GM12864 (cell line): ENCODE data around the gene ATP8A2.

Source experiments
- DNase-seq: peaks from one replicate; pipeline ENCODE4 v3.0.0-alpha.2; 2011; ENCODE audit warnings: low read depth
- H3K4me3 ChIP-seq: 2 replicates; pipeline ENCODE4 v1.5.1; 2011; ENCODE audit warnings: mild to moderate bottlenecking, low read depth, low read length, control low read depth
- TF ChIP-seq, protein P1 (sequence below): IDR thresholded peaks from 2 replicates; pipeline ENCODE4 v1.5.1; 2011; ENCODE audit warnings: low read depth, mild to moderate bottlenecking, moderate library complexity, low read length, control low read depth, inconsistent platforms; ENCODE audit errors: missing control alignments

The ATP8A2 gene

GRCh38 chr13:25977671-25978070 lies 605.9 kb downstream of the ATP8A2 start:
- no peak overlapping the region for H3K4me3 ChIP-seq
- no peak for DNase-seq
- TF ChIP-seq, protein P1, sequence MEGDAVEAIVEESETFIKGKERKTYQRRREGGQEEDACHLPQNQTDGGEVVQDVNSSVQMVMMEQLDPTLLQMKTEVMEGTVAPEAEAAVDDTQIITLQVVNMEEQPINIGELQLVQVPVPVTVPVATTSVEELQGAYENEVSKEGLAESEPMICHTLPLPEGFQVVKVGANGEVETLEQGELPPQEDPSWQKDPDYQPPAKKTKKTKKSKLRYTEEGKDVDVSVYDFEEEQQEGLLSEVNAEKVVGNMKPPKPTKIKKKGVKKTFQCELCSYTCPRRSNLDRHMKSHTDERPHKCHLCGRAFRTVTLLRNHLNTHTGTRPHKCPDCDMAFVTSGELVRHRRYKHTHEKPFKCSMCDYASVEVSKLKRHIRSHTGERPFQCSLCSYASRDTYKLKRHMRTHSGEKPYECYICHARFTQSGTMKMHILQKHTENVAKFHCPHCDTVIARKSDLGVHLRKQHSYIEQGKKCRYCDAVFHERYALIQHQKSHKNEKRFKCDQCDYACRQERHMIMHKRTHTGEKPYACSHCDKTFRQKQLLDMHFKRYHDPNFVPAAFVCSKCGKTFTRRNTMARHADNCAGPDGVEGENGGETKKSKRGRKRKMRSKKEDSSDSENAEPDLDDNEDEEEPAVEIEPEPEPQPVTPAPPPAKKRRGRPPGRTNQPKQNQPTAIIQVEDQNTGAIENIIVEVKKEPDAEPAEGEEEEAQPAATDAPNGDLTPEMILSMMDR: no peak

GRCh38 chr13:25978961-25979360 lies 607.2 kb downstream of the ATP8A2 start:
- no peak for DNase-seq
- no peak overlapping the region for H3K4me3 ChIP-seq
- TF ChIP-seq, protein P1: no peak

DNA sequence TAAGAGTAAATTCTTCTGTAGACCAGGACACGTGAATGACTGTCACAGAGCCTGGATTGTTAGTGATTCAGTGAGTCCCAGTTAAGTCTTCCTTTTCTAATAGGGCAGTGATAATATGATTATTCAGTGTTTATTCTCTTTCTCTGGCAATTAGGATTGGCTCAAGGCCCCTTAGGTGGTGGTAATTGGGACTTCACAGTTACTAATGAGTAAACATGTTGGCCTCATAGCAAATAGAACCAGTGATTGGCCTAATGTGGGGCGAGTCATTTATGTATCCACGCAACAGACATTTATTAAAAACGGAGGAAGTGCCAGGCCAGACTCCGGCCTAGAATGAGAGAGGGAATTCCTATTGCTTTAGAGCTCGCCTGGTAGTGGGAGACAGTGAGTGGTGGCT lies 607.6 kb downstream of the ATP8A2 start:
- H3K4me3 ChIP-seq: no peak overlapping the region
- DNase-seq: no peak
- TF ChIP-seq, protein P1: no peak

DNA sequence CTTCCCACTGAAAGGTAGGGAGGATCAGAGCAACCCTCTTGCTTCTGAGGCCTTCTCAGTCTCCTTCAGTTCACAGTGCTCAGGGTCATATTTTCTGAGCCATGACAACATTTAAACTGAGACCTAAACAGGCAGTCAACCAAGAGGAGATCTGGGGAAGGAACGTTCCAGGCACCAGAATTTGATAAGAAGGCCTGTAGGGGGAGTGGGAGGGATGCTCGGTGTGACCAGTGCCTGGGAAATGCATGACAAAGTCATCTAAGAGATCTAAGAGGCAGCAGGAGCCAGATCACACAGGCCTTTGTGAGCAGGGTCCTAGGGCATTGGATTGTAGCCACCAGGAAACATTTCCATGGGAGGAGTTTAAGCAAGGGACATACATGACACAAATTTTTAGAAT lies 608.5 kb downstream of the ATP8A2 start:
- TF ChIP-seq, protein P1: peak; percentile 26
- no peak for DNase-seq
- H3K4me3 ChIP-seq: no peak overlapping the region

DNA sequence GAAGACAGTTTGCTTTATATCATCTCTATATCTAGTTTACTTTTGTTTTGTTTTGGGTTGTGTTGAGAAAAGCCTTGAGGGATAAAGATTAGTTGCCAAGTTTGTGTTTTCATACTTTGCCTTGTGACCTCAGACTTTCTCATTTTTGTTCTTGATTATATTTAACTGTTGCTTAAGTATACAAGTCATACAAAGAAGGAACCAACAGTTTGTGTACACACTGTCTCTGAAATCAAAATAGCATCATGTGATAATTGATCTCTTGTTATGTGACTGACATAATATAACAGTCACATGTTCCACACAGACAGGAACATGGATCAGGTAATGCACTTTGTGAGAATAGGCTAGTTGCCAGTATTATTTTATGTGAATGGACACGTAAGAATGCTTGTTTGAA lies 609.3 kb downstream of the ATP8A2 start:
- no peak overlapping the region for H3K4me3 ChIP-seq
- TF ChIP-seq, protein P1: no peak
- DNase-seq: no peak

DNA sequence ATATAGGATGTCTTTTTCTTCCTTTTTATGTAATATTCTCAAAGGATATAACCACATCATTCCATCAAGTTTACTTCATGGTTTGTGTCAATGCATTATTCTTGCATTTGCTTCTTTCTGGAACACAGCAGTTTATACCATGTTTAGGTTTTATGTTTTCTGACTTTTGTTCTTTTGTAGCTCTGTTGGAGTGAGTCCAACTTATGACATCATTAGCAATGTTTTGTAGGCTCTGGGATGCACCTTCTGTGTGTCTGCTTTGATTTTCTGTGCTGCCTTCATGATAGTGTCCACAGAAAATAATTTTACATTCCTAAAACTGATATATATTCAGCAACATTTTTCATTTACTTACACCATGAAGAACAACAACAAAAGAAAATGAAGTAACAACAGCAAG lies 611.1 kb downstream of the ATP8A2 start:
- H3K4me3 ChIP-seq: no peak overlapping the region
- DNase-seq: no peak
- TF ChIP-seq, protein P1: no peak

- DNase-seq: no peak
- H3K4me3 ChIP-seq: no peak overlapping the region
- TF ChIP-seq, protein P1: no peak
Observed at GRCh38 chr13:25987987-25988386, 616.2 kb downstream of the ATP8A2 start.
